ENCODE results near the gene FCHO2.

DNA sequence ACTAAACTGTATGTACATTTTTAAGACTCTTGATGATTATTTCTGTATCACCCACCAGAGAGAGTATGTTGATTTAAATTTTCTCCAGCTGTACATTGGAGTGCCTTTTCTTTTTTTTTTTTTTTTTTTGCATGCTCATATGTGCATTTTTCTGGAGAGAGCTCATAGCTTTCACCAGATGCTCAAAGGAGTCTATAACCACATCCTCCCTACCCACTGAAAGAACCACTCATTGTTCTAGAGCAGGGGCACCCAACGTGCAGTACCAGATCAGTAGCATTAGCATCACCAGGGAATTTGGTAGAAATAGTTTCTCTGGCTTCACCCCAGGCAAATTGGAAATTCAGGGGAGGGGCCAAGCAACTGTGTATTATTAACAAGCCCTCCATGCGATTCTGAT lies 110.6 kb downstream of the FCHO2 start:
- TF ChIP-seq, protein P1, sequence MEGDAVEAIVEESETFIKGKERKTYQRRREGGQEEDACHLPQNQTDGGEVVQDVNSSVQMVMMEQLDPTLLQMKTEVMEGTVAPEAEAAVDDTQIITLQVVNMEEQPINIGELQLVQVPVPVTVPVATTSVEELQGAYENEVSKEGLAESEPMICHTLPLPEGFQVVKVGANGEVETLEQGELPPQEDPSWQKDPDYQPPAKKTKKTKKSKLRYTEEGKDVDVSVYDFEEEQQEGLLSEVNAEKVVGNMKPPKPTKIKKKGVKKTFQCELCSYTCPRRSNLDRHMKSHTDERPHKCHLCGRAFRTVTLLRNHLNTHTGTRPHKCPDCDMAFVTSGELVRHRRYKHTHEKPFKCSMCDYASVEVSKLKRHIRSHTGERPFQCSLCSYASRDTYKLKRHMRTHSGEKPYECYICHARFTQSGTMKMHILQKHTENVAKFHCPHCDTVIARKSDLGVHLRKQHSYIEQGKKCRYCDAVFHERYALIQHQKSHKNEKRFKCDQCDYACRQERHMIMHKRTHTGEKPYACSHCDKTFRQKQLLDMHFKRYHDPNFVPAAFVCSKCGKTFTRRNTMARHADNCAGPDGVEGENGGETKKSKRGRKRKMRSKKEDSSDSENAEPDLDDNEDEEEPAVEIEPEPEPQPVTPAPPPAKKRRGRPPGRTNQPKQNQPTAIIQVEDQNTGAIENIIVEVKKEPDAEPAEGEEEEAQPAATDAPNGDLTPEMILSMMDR (IDR thresholded peaks at IDR 0.05) = no peak
- TF ChIP-seq EZH2phosphoT487 (IDR thresholded peaks at IDR 0.05) (no peak), EZH2 (IDR thresholded peaks at IDR 0.05) (no peak)

Measured in neural progenitor cell (in vitro differentiated cells).